NOMO-1 treated with dmso at 0.1 percent for 144 hours (cell line): ENCODE data around the gene FAM131C.
A peak's percentile ranks its signal among the peaks of the same experiment; 100 is the strongest.
"Not testable (repeated sequence)": the region's sequence is repeated elsewhere in the genome, so short reads cannot be mapped to it uniquely, and the experiment has no call there.

ENCODE experiments used
- DNase-seq: peaks from one replicate; lab custom pipeline; 2025; ENCODE audit not compliant: unreplicated experiment; lab: John Stamatoyannopoulos, UW

FAM131C gene

DNA sequence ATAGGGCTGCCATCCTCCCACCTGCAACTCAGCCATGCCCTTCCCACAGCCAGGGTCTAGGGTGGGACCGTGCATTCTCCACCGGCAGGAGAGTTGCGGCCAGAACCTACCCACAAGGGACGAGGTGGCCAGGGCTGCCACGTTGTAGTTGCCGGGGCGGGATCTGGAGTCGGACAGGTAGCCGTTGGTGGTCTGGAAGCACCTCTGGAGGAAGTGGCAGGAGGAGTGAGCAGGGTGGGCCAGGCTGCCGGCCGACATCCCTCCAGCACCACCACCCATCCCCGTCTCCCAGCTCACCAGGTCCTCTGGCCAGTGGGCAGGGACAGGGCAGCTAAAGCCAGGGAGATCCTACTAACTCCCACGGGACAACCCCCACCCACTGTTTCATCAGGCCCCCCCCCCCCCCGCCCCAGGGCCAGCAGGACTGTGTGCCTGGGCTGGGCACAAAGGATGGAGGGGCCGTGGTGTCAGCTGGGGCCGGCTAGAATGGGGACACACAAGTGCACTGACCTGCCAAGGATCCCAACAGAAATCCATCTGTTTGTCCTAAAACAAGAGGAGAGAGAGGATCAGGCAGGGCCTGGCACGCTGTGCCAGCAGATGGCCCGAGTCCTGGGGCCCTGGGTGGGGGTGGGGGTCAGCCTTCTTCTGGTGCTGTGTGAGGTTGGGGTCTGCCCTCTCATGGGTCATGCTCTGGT, 11.3 kb downstream of the FAM131C start:
- DNase-seq, result not testable (repeated sequence)

- no peak for DNase-seq
Observed at GRCh38 chr1:16061266-16061665, 12.2 kb downstream of the FAM131C start.

DNA sequence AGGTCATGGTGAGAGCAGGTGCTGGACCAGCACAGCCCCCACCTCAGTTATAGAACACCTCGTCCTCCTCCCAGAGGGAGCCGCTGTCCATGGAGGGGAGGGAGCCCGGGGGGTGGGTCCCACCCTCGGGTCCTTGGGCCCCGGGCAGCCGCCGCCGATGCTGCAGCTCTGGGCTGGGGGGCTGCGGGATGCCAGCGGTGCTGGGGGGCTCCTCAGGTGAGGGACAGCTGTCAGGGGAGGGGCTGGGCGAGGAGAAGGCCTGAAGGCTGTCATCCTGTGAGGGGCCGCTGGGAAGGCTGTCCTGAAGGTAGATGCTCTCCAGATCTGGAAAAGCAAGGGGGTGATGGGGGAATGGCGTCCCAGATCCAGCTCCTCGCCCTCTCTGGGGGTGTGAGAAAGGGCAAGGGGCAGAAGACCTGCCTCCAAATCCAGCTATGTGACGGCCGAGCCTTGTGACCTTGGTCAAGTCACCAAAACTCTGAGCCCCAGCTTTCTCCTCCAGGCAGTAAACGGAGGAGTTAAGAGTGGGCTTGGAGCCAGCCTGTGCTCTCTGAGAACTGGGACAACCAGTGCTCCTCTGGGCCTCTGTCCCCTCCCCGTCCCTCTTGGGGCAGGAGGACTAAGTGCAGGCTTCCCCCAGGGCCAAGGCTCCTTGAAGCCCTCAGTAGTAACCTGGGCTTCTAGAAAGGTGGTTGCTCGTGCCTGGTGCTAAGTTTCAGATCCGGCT, 14.9 kb downstream of the FAM131C start:
- DNase-seq, result not testable (repeated sequence)

- DNase-seq, result not testable (repeated sequence)
Observed at GRCh38 chr1:16057314-16057915, 16.0 kb downstream of the FAM131C start.

DNA sequence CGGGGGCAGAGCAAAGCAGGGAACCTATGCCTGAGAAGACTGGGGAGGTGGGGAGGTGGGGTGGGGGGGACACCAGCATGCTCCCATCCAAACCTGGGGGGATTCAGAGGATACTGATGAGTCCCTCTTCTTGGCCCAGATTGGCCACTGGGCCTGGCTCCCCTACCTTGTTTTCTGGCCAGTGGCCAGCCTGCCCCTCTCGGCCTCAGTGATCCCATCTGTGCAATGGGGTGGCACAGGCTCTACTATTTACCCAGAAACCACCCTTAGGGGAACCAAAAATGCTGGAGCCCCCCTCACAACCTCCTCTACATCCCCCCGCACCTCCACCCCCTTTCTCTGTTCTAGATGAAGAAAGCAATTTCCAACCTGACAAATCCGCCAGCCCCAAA, 16.9 kb downstream of the FAM131C start:
- not testable (repeated sequence) for DNase-seq

DNA sequence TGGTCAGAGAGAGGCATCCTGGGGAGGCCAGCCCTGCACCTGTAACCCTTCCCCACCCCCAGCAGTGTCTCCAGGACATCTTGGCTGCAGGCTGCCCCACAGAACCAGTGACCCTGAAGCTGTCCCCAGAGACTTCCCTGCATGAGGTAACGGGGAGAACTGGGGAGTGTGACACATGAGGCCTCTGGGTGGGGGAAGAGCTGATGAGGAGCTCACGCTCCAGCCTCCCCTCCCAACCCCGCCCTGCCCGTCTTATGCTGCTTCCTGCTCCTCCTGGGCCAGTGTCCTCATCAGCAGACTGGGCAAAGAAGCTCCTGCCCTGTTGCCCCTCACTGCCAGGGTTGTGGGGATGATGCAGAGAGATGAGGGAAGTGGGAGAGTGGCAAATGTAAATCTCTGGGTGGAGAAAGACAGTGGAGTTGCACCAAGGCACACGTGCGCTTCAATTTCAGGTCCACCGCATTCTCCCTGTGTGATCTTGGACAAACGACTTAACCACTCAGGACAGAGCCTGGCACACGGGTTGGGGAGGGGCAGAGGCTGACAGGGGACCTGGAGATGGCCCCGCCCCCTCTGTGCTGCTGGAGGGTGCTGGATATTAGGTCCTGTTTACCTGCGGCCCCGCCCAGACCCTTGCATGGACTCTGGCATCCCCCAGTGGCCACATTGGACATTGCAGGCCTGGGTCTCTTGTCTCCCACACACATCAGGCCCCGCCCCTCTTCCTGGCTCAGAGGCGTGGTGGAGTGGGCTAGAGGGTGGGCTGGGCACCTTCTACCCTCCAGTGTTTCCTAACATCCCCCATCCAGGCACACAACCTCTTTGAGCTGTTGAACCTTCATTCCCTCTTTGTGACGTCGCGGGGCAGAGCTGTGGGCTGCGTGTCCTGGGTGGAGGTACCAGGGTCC, 17.6 kb downstream of the FAM131C start:
- peak; percentile 25 for DNase-seq

DNA sequence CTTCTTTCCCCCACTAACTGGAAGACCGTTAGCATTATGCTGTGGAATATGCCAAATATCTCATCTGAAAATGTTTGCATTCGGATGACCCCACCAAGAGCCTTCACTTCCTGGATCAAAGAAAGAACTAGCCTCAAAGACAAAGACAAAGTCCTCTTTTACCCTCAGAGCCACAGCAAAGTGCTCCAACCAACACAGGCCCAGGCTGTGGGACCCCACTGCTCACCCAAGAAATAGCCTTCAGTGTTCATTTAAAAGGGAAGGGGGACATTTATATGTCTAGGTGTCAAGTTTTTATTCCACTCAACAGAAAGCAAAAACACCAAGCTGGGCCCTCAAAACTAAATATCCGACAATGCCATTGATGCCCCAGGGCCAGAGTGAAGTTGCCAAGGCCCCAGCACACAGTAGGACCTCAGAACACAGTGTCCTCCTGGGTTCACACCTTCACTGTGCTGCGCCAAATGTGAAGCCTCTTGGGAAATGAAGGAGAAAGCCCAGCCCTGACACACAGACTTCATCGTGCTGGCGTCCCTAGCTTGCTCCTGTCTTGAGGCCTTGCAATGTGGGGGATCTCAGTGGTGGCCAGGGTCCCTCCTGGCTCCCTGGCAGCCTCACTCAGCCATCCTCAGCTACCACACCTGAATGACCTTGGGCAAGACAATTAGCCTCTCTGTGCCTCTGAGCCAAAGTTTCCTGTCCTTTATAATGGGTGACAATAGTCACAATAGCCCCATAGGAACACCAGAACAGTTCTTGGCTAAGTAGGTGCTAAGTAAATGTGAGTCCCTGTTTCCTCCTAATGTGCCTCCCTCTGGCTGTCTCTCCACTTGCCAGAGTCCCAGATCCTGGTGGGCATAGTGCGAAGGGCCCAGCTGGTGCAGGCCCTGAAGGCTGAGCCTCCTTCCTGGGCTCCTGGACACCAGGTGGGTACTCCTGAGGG, 18.6 kb downstream of the FAM131C start:
- DNase-seq, result no peak

- DNase-seq, result no peak
Observed at GRCh38 chr1:16053781-16054502, 19.5 kb downstream of the FAM131C start.

- DNase-seq, result not testable (repeated sequence)
Observed at GRCh38 chr1:16051949-16052348, 21.5 kb downstream of the FAM131C start.

GRCh38 chr1:16051039-16051438, 22.4 kb downstream of the FAM131C start:
- no peak for DNase-seq

- DNase-seq, result no peak
Observed at GRCh38 chr1:16050328-16050727, 23.1 kb downstream of the FAM131C start.

DNA sequence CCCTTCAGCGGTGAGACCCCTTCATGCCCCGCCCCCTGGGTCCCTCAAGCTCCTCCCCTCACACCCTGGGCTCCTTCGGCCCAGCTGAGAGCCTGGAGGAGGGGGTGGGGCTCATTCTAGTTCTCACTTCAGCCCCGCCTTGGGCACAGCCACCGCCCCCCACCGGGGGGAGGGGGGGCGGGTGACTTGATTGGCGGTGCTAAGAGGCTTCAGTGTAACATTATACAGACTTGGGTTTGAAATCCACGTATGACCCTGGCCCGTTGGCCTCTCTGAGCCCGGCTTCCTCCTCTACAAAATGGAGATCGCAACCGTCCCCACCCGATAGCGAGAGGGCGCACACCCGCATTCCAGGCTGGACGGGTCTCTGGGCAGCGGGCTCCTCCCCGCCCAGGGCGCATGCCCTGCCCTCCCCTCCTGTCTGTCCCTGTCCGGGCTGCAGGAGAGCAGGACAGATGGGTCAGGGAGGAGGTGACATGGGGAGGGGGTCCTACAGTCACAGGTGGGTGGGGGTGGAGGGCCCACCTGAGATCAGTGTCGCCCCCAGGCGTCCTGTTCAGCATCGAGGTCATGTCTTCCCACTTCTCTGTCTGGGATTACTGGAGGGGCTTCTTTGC, 24.8 kb downstream of the FAM131C start:
- no peak for DNase-seq

DNA sequence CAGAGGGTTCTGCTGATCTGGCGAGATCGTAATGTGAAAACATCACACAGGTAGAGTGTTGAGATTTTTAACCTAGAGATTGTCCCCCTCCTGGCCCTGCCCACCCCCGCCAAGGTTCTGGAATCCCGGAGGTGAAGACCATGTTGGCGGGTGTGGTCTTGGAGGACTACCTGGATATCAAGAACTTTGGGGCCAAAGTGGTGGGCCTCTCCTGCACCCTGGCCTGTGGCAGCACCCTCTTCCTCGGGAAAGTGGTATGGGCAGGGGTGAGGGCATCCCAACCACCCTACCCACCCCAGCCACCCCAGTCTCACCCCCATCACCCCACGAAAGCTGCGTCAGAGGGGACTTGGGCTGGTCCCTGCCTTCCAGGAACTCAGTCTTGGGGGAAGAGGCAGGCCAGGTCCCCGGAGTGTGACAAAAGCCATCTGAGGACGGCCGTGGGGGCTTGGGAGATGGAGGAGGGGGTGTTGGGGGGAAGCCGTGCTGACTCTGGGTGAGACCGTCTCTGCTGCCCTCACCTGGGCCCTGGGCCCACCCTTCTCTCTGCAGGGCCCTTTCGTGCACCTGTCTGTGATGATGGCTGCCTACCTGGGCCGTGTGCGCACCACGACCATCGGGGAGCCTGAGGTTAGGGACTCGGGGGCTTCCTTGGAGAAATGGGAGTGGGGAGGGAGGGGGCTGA, 25.5 kb downstream of the FAM131C start:
- DNase-seq, result no peak

DNA sequence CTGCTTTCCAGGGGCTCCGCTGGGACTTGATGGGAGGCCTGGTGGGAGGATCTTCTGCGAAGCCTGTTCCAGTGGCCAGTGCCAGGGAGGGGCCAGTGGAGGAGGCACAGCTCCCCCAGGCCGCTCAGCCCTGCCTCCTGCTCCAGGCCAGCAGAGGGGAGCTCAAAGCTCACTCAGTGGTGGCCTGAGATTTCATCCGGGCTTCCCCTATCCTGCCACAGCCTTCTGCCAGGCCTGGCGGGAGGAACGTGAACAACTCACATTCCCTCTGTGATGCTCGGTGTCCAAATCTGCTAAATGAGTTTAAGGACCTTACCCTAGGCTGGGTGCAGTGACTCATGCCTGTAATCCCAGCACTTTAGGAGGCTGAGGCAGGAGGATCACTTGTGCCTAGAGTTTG, 26.6 kb downstream of the FAM131C start:
- DNase-seq, result no peak

- no peak for DNase-seq
Observed at GRCh38 chr1:16043950-16044349, 29.5 kb downstream of the FAM131C start.

GRCh38 chr1:16043521-16043920, 29.9 kb downstream of the FAM131C start, which contains the start of gene CLCNKB:
CLCNKB (plus strand) TSS chr1:16043782; CDS start chr1:16044493, 711 bp downstream.
- no peak for DNase-seq

- not testable (repeated sequence) for DNase-seq
Observed at GRCh38 chr1:16042654-16043053, 30.8 kb downstream of the FAM131C start.

GRCh38 chr1:16042096-16042495, 31.4 kb downstream of the FAM131C start:
- no peak for DNase-seq
